Endothelial cell of umbilical vein (primary cell): Measurements from ENCODE around the gene BLM.
"Not testable (repeated sequence)": the region's sequence is repeated elsewhere in the genome, so short reads cannot be mapped to it uniquely, and the experiment has no call there.

Experiments used
- EZH2 ChIP-seq: IDR thresholded peaks from 2 replicates; pipeline ENCODE4 v1.6.1; 2012; ENCODE audit warnings: borderline replicate concordance, low read depth, mild to moderate bottlenecking, moderate library complexity, low read length, inconsistent platforms; ENCODE audit not compliant: severe bottlenecking
- POLR2A ChIP-seq: IDR thresholded peaks from 2 replicates; pipeline ENCODE4 v1.6.1; 2012; ENCODE audit warnings: low read depth, mild to moderate bottlenecking, control low read depth, low read length
- TF ChIP-seq, protein P1 (sequence below), 2 donors: IDR thresholded peaks; 1 replicate in 1 of 2; 2 replicates in 1 of 2; pipeline ENCODE4 v1.5.1; 2011; ENCODE audit warnings: low read length in 2 of 2, mild to moderate bottlenecking in 2 of 2, moderate library complexity in 2 of 2, control low read depth in 1 of 2, inconsistent platforms in 1 of 2, low read depth in 1 of 2; ENCODE audit not compliant: insufficient read depth in 1 of 2; ENCODE audit errors: extremely low read depth in 1 of 2

DNA sequence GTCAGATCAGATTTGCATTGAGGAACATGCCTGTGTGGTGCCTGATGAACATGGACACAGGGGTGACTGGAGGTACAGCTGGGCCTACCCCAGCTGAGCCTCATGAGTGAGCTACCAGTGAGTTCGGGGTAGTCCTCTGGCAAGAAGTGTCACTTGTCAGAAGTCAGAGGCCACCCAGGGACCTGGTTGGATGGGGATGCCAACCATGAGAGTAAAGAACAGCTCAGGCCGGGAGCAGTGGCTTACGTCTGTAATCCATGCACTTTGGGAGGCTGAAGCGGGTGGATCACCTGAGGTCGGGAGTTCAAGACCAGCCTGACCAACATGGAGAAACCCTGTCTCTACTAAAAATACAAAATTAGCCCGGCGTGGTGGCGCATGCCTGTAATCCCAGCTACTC, 46.5 kb upstream of the BLM start:
- TF ChIP-seq EZH2, POLR2A: not testable (repeated sequence)
- TF ChIP-seq, protein P1, sequence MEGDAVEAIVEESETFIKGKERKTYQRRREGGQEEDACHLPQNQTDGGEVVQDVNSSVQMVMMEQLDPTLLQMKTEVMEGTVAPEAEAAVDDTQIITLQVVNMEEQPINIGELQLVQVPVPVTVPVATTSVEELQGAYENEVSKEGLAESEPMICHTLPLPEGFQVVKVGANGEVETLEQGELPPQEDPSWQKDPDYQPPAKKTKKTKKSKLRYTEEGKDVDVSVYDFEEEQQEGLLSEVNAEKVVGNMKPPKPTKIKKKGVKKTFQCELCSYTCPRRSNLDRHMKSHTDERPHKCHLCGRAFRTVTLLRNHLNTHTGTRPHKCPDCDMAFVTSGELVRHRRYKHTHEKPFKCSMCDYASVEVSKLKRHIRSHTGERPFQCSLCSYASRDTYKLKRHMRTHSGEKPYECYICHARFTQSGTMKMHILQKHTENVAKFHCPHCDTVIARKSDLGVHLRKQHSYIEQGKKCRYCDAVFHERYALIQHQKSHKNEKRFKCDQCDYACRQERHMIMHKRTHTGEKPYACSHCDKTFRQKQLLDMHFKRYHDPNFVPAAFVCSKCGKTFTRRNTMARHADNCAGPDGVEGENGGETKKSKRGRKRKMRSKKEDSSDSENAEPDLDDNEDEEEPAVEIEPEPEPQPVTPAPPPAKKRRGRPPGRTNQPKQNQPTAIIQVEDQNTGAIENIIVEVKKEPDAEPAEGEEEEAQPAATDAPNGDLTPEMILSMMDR (IDR thresholded peaks at IDR 0.05; ENCODE audit: extremely low read depth in 1 of 2, insufficient read depth in 1 of 2, low read depth in 1 of 2, low read length in 2 of 2) = not testable (repeated sequence)
